ENCODE data around the gene MYO5B. TPM values are rescaled to one million over a fixed set of nuclear protein-coding genes. Genes with fewer than 3 reads are reported as not detected.

The MYO5B gene
- total and polyA plus RNA-seq, 4 donors, result 5.4 to 23.4 (median 11.4) TPM

GRCh38 chr18:49905771-49906170 lies 289.2 kb downstream of the MYO5B start:
- peaks cover 2 to 20% (median 7%) of the 10 kb centered on the region in 4 donors for H3K36me3 ChIP-seq (ENCODE audit: control insufficient read depth in 4 of 4, insufficient read depth in 3 of 4, low read depth in 1 of 4, low read length in 3 of 4)
- no peak for DNase-seq (ENCODE audit: low spot score)
- WGBS, result 80% methylated on average over 5 of the region's 5 CpGs
- H3K4me3 ChIP-seq (ENCODE audit: low read depth in 1 of 3, low read length in 3 of 3), result no peak overlapping the region
- no peaks in the 10 kb centered on the region for H3K9me3 ChIP-seq (ENCODE audit: control insufficient read depth in 4 of 4, low read length in 3 of 4)
- H3K4me1 ChIP-seq (ENCODE audit: control insufficient read depth in 4 of 4, insufficient read depth in 4 of 4, low read length in 3 of 4), result no peaks in the 10 kb centered on the region
- no peaks in the 10 kb centered on the region for H3K27me3 ChIP-seq (ENCODE audit: control insufficient read depth in 4 of 4, insufficient read depth in 4 of 4, low read length in 3 of 4)
- no peak overlapping the region for H3K9ac ChIP-seq (ENCODE audit: low read depth in 1 of 2, low read length in 2 of 2)
- no peak overlapping the region for H3K27ac ChIP-seq (ENCODE audit: low read depth in 1 of 2, low read length in 2 of 2)
- no peak for TF ChIP-seq ATF3 (IDR thresholded peaks at IDR 0.05)
- no peak for TF ChIP-seq EGR1 (IDR thresholded peaks at IDR 0.05; ENCODE audit: low read depth in 2 of 2)
- TF ChIP-seq MAX (IDR thresholded peaks at IDR 0.05), result no peak
- TF ChIP-seq RXRA (IDR thresholded peaks at IDR 0.05), result no peak
- TF ChIP-seq GABPA (IDR thresholded peaks at IDR 0.05 in 1 of 2, conservative IDR thresholded peaks at IDR 0.05 in 1 of 2), result no peak
- no peak for TF ChIP-seq SP1 (IDR thresholded peaks at IDR 0.05)
- TF ChIP-seq HNF4G (IDR thresholded peaks at IDR 0.05), result no peak
- TF ChIP-seq JUND (IDR thresholded peaks at IDR 0.05), result no peak

GRCh38 chr18:49904871-49905555 lies 289.9 kb downstream of the MYO5B start:
- H3K9ac ChIP-seq (ENCODE audit: low read depth in 1 of 2, low read length in 2 of 2), result no peak overlapping the region
- 74% methylated on average over 4 of the region's 4 CpGs for WGBS
- H3K36me3 ChIP-seq (ENCODE audit: control insufficient read depth in 4 of 4, insufficient read depth in 3 of 4, low read depth in 1 of 4, low read length in 3 of 4), result peaks cover 2 to 19% (median 7%) of the 10 kb centered on the region in 4 donors
- no peak for TF ChIP-seq TAF1 (conservative IDR thresholded peaks at IDR 0.05)
- no peak for TF ChIP-seq JUND (IDR thresholded peaks at IDR 0.05)
- TF ChIP-seq GABPA (IDR thresholded peaks at IDR 0.05 in 1 of 2, conservative IDR thresholded peaks at IDR 0.05 in 1 of 2), result no peak
- no peak for TF ChIP-seq REST (IDR thresholded peaks at IDR 0.05)
- TF ChIP-seq RXRA (IDR thresholded peaks at IDR 0.05), result no peak
- TF ChIP-seq HNF4G (IDR thresholded peaks at IDR 0.05), result no peak
- no peak for TF ChIP-seq CTCF (IDR thresholded peaks at IDR 0.05; ENCODE audit: low read depth, low read length, missing input control)
- no peak for TF ChIP-seq SP1 (IDR thresholded peaks at IDR 0.05)
- no peak for TF ChIP-seq NR2F2 (IDR thresholded peaks at IDR 0.05)
- TF ChIP-seq FOXA1 (IDR thresholded peaks at IDR 0.05), result no peak
- TF ChIP-seq RAD21 (IDR thresholded peaks at IDR 0.05), result no peak
- TF ChIP-seq ZBTB33 (IDR thresholded peaks at IDR 0.05), result no peak
- TF ChIP-seq HNF4A (conservative IDR thresholded peaks at IDR 0.05), result no peak
- no peak for TF ChIP-seq EGR1 (IDR thresholded peaks at IDR 0.05; ENCODE audit: low read depth in 2 of 2)
- no peak for TF ChIP-seq ATF3 (IDR thresholded peaks at IDR 0.05)
- no peak for TF ChIP-seq FOXA2 (IDR thresholded peaks at IDR 0.05)
- TF ChIP-seq YY1 (IDR thresholded peaks at IDR 0.05), result no peak
- no peak for TF ChIP-seq MAX (IDR thresholded peaks at IDR 0.05)
- no peaks in the 10 kb centered on the region for H3K4me1 ChIP-seq (ENCODE audit: control insufficient read depth in 4 of 4, insufficient read depth in 4 of 4, low read length in 3 of 4)
- no peak overlapping the region for H3K27ac ChIP-seq (ENCODE audit: low read depth in 1 of 2, low read length in 2 of 2)
- H3K4me3 ChIP-seq (ENCODE audit: low read depth in 1 of 3, low read length in 3 of 3), result no peak overlapping the region
- H3K27me3 ChIP-seq (ENCODE audit: control insufficient read depth in 4 of 4, insufficient read depth in 4 of 4, low read length in 3 of 4), result no peaks in the 10 kb centered on the region
- DNase-seq (ENCODE audit: low spot score), result no peak
- no peaks in the 10 kb centered on the region for H3K9me3 ChIP-seq (ENCODE audit: control insufficient read depth in 4 of 4, low read length in 3 of 4)

Data from liver (tissue), 9 donors.